OCI-LY1 (cell line): ENCODE results near the gene KIDINS220.

Experiments
- EZH2 ChIP-seq: fragments of 200-600 bp; sonication (generic), shearing (Covaris generic); IDR thresholded peaks from 2 replicates; pipeline ENCODE4 v1.8.0; 2017; ENCODE audit warnings: borderline replicate concordance, mixed run types, mild to moderate bottlenecking, antibody characterized with exemption, low read length, moderate library complexity, mixed read lengths
- TF ChIP-seq, protein P1 (sequence below): fragments of 200-600 bp; sonication (generic), shearing (Covaris generic); IDR thresholded peaks from 2 replicates; pipeline ENCODE4 v1.5.1; 2017; ENCODE audit warnings: mild to moderate bottlenecking, antibody characterized with exemption, low read length, moderate library complexity, mixed read lengths

DNA sequence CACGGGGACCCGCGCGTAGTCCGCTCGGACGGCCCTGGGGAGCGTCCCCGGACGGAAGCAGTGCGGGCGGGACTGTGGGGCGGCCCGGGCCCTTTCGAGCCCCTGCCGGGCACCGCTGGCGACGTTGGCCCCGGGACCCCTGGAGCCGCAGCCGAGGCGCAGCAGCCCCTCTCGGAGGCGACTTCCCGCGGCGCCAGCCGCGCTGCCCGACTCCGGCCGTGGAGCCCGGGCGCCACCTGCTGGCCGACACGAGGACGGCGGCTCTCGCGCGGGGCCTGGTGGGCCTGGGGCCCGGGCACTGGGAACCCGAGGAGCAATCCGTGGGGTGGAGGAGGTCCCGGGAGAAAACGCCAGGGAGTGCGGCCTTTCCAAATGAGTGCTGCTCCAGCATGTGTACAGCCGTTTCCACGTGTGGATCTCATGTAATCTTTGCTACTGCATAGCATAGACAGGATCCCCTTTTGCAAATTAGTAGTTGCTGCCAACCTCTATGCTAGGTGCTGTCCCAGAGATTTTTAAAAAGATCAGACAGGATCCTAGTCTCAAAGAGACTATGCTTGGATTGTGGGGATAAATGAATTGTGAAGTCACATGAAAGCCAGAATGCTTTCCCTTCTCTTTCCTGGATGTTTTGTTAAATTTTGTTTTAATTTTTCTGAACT lies 151.6 kb downstream of the KIDINS220 start:
- TF ChIP-seq EZH2, result no peak
- TF ChIP-seq, protein P1, sequence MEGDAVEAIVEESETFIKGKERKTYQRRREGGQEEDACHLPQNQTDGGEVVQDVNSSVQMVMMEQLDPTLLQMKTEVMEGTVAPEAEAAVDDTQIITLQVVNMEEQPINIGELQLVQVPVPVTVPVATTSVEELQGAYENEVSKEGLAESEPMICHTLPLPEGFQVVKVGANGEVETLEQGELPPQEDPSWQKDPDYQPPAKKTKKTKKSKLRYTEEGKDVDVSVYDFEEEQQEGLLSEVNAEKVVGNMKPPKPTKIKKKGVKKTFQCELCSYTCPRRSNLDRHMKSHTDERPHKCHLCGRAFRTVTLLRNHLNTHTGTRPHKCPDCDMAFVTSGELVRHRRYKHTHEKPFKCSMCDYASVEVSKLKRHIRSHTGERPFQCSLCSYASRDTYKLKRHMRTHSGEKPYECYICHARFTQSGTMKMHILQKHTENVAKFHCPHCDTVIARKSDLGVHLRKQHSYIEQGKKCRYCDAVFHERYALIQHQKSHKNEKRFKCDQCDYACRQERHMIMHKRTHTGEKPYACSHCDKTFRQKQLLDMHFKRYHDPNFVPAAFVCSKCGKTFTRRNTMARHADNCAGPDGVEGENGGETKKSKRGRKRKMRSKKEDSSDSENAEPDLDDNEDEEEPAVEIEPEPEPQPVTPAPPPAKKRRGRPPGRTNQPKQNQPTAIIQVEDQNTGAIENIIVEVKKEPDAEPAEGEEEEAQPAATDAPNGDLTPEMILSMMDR, result peak; percentile 87
